NCI-H2196 (cell line): ENCODE data around the gene WDR76.
A peak's percentile ranks its signal among the peaks of the same experiment; 100 is the strongest.

Experiments
- DNase-seq: peaks from one replicate; lab custom pipeline; 2025; ENCODE audit not compliant: unreplicated experiment; lab: John Stamatoyannopoulos, UW

WDR76 gene

GRCh38 chr15:43877371-43877770 is 50.6 kb downstream of the WDR76 start:
- no peak for DNase-seq

GRCh38 chr15:43878446-43878845 is 51.6 kb downstream of the WDR76 start:
- no peak for DNase-seq

GRCh38 chr15:43879386-43880355 is 52.9 kb downstream of the WDR76 start:
- no peak for DNase-seq

GRCh38 chr15:43880406-43881194 is 53.8 kb downstream of the WDR76 start:
- DNase-seq = no peak

GRCh38 chr15:43881245-43881644 is 54.4 kb downstream of the WDR76 start:
- DNase-seq = no peak

- no peak for DNase-seq
These were observed 55.1 kb downstream of the WDR76 start for GRCh38 chr15:43881944-43882343.

- no peak for DNase-seq
These were observed 56.8 kb downstream of the WDR76 start for GRCh38 chr15:43883571-43883970.

GRCh38 chr15:43886558-43886957 is 59.8 kb downstream of the WDR76 start:
- no peak for DNase-seq

GRCh38 chr15:43887901-43888300 is 61.1 kb downstream of the WDR76 start:
- no peak for DNase-seq

- no peak for DNase-seq
These were observed 62.2 kb downstream of the WDR76 start for GRCh38 chr15:43889042-43889441.

GRCh38 chr15:43893956-43894355 is 67.2 kb downstream of the WDR76 start:
- DNase-seq = no peak

- no peak for DNase-seq
These were observed 68.8 kb downstream of the WDR76 start for GRCh38 chr15:43895586-43895985.

GRCh38 chr15:43896543-43896942 is 69.7 kb downstream of the WDR76 start:
- no peak for DNase-seq

- DNase-seq = no peak
These were observed 72.1 kb downstream of the WDR76 start for GRCh38 chr15:43898891-43899290.

GRCh38 chr15:43899928-43900327 is 73.1 kb downstream of the WDR76 start:
- no peak for DNase-seq

- no peak for DNase-seq
These were observed 74.2 kb downstream of the WDR76 start for GRCh38 chr15:43900996-43901395.

GRCh38 chr15:43901495-43901894 is 74.7 kb downstream of the WDR76 start:
- DNase-seq = no peak

GRCh38 chr15:43903864-43904290 is 77.1 kb downstream of the WDR76 start:
- DNase-seq = peak; percentile 64

- no peak for DNase-seq
These were observed 79.0 kb downstream of the WDR76 start for GRCh38 chr15:43905755-43906154.

- no peak for DNase-seq
These were observed 81.8 kb downstream of the WDR76 start for GRCh38 chr15:43908516-43909050.

GRCh38 chr15:43911235-43911781 is 84.5 kb downstream of the WDR76 start:
- DNase-seq = peak; percentile 8
